GM21723 (cell line): Measurements from ENCODE around the gene FGD1.
A peak's percentile ranks its signal among the peaks of the same experiment; 100 is the strongest.

Experiments
- ATAC-seq: cut with Tn5 transposase; IDR thresholded peaks from one replicate; pipeline ENCODE4 v1.9.1; 2021; ENCODE audit warnings: mild to moderate bottlenecking, moderate library complexity; ENCODE audit not compliant: unreplicated experiment

Gene FGD1

GRCh38 chrX:54473993-54474859 lies 21.8 kb downstream of the FGD1 start:
- no peak for ATAC-seq

- ATAC-seq: no peak
These were observed 25.8 kb downstream of the FGD1 start for GRCh38 chrX:54470054-54470760.

- no peak for ATAC-seq
These were observed 43.1 kb downstream of the FGD1 start for GRCh38 chrX:54452920-54453319.

- no peak for ATAC-seq
These were observed 46.1 kb downstream of the FGD1 start for GRCh38 chrX:54449929-54450328.

GRCh38 chrX:54447461-54447860 lies 48.6 kb downstream of the FGD1 start:
- no peak for ATAC-seq

- no peak for ATAC-seq
These were observed 50.0 kb downstream of the FGD1 start for GRCh38 chrX:54446084-54446483.

GRCh38 chrX:54444752-54445151 lies 51.3 kb downstream of the FGD1 start:
- no peak for ATAC-seq

- no peak for ATAC-seq
These were observed 53.2 kb downstream of the FGD1 start for GRCh38 chrX:54442790-54443189.

- ATAC-seq: peak; percentile 96
These were observed 55.8 kb downstream of the FGD1 start, which contains the start of gene TSR2 for GRCh38 chrX:54439960-54440871. Gene TSR2 (plus strand): TSS chrX:54440404. CDS start chrX:54440422, 18 bp downstream.

GRCh38 chrX:54435121-54435520 lies 60.9 kb downstream of the FGD1 start:
- no peak for ATAC-seq

GRCh38 chrX:54430519-54430918 lies 65.5 kb downstream of the FGD1 start:
- no peak for ATAC-seq

- ATAC-seq: no peak
These were observed 68.1 kb downstream of the FGD1 start for GRCh38 chrX:54427837-54428424.

- no peak for ATAC-seq
These were observed 72.7 kb downstream of the FGD1 start for GRCh38 chrX:54423161-54423888.

GRCh38 chrX:54422168-54422567 lies 73.9 kb downstream of the FGD1 start:
- ATAC-seq: no peak

- ATAC-seq: no peak
These were observed 76.3 kb downstream of the FGD1 start for GRCh38 chrX:54419559-54420302.

GRCh38 chrX:54416965-54417364 lies 79.1 kb downstream of the FGD1 start:
- no peak for ATAC-seq

GRCh38 chrX:54415534-54416350 lies 80.3 kb downstream of the FGD1 start:
- no peak for ATAC-seq

- no peak for ATAC-seq
These were observed 82.3 kb downstream of the FGD1 start for GRCh38 chrX:54413753-54414152.
